SK-N-MC (cell line): ENCODE measurements around the gene PXMP2.

Experiments
- EZH2 ChIP-seq: fragments of 200-600 bp; sonication (generic); IDR thresholded peaks from one replicate; pipeline ENCODE4 v1.6.1; 2017; ENCODE audit warnings: antibody characterized with exemption
- POLR2AphosphoS5 ChIP-seq: IDR thresholded peaks from 2 replicates; pipeline ENCODE4 v1.6.1; 2012; ENCODE audit warnings: mild to moderate bottlenecking, low read depth, low read length, borderline replicate concordance

GRCh38 chr12:132716356-132716755, 29.0 kb downstream of the PXMP2 start:
- TF ChIP-seq POLR2AphosphoS5 (no peak), EZH2 (no peak)
